Bronchial epithelial cell (primary cell): Measurements from ENCODE around the gene TOR4A. TPM values are rescaled to one million over a fixed set of nuclear protein-coding genes. Genes with fewer than 3 reads are reported as not detected.
A peak's percentile ranks its signal among the peaks of the same experiment; 100 is the strongest.

ENCODE experiments used
- DNase-seq: peaks from one replicate; pipeline ENCODE4 v3.0.0-alpha.2; 2010; ENCODE audit warnings: low read depth
- FAIRE-seq: peaks from 2 replicates; lab custom pipeline; 2011; peaks lifted over from hg19 to GRCh38; lab: Jason Lieb, UNC
- H3K27me3 ChIP-seq: 2 replicates; pipeline ENCODE4 v1.5.1; 2011; ENCODE audit warnings: low read length; ENCODE audit not compliant: control insufficient read depth, insufficient read depth
- H3K36me3 ChIP-seq: 2 replicates; pipeline ENCODE4 v1.5.1; 2011; ENCODE audit warnings: low read length; ENCODE audit not compliant: control insufficient read depth, insufficient read depth
- H3K4me3 ChIP-seq: 2 replicates; pipeline ENCODE4 v1.5.1; 2011; ENCODE audit warnings: mild to moderate bottlenecking, low read depth, low read length, control low read depth
- total RNA-seq: library from RNA; depleted of rRNA; stranded (reverse); fragments of >200 nt; gene quantifications from 2 replicates; pipeline ENCODE4 v1.2.1, GENCODE V29; 2014
- TF ChIP-seq, protein P1 (sequence below): IDR thresholded peaks from 2 replicates; pipeline ENCODE4 v1.5.1; 2011; ENCODE audit warnings: mild to moderate bottlenecking, moderate library complexity, low read length, control low read depth, inconsistent platforms; ENCODE audit not compliant: insufficient read depth, severe bottlenecking

TOR4A gene
- total RNA-seq, 1 donor from 2014 or later: 18.7 TPM

DNA sequence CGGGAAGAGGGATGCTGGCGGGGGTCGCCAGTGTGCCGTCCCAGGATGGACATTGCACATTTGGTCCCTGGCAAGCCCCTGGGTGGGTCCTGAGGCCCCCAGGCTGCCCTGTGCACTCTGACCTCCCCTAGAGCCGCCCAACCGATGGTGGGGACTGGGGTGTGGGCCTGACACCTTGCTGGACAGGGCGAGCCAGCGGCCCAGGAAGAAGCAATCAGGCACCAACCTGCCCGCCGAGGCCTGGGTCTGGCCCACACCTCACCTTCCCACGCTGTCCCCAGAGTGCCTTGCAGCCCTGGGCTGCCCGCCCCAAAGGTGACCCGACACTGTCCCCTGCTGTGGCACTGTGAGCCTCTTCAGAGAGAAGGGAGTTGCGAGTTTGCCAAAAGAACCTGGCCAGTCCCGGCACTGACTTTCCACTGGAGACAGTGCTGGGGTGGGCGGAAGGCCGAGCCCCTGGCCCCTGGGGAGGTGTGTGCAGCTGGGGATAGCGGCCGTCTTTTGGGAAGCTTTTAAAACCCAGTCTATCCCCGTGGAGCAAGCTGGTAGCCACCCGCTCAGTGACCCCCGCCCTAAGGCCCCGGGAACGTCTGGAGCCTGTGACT, 36.5 kb downstream of the TOR4A start:
- FAIRE-seq (no peak), DNase-seq (no peak)
- TF ChIP-seq, protein P1, sequence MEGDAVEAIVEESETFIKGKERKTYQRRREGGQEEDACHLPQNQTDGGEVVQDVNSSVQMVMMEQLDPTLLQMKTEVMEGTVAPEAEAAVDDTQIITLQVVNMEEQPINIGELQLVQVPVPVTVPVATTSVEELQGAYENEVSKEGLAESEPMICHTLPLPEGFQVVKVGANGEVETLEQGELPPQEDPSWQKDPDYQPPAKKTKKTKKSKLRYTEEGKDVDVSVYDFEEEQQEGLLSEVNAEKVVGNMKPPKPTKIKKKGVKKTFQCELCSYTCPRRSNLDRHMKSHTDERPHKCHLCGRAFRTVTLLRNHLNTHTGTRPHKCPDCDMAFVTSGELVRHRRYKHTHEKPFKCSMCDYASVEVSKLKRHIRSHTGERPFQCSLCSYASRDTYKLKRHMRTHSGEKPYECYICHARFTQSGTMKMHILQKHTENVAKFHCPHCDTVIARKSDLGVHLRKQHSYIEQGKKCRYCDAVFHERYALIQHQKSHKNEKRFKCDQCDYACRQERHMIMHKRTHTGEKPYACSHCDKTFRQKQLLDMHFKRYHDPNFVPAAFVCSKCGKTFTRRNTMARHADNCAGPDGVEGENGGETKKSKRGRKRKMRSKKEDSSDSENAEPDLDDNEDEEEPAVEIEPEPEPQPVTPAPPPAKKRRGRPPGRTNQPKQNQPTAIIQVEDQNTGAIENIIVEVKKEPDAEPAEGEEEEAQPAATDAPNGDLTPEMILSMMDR: no peak
- no peaks in the 10 kb centered on the region for H3K36me3 ChIP-seq
- H3K4me3 ChIP-seq: no peak overlapping the region
- no peaks in the 10 kb centered on the region for H3K27me3 ChIP-seq

DNA sequence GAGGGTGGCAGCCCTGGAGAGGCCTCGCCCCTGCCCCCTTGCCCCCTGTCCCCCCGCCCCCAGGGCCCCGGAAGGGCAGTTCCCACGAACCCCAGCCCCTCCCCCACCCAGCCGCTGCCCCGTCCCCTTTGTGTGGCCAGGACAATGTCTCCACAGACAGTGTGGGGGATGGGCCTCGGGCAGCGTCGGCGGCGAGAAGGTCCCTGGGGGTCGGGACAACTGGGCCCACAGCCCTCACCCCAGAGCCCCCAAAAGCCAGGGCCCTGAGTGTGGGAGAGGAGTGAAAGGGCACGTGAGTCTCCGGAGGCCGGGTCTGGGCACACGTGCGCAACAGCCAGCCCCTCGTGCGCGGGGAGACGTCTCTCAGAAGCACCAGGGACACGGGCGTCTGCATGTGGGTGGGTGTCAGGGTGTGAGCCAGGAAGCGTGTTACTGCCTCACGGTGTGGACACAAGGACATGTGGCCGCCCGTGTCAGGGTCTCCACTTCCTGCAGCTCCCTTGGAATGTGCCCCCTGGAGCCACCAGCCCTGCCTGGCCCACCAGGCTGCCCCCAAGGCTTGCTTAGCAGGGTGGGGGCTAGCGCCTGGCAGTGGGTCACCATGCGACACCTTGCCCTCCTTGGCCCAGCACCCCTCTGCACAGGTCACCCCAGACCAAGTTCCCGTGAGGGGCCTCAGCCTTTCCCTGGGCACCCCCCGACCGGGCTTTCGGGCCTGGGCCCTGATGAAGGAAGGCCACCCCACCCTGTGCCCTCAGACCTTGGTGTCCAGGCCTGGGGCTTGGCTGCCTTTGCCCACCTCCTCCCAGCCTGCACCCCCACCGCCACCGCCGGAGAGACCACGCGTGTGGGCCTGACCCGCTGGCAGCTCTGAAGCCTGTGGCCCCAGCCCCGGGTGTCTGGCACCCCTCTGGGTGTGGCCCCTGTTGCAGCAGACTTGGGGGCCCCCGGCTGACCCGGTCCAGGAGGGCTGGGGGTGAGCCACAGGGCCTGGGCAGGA, 37.3 kb downstream of the TOR4A start:
- FAIRE-seq (no peak), DNase-seq (no peak)
- Histone ChIP-seq H3K36me3 (no peaks in the 10 kb centered on the region), H3K4me3 (no peak overlapping the region), H3K27me3 (no peaks in the 10 kb centered on the region)
- TF ChIP-seq, protein P1: no peak

DNA sequence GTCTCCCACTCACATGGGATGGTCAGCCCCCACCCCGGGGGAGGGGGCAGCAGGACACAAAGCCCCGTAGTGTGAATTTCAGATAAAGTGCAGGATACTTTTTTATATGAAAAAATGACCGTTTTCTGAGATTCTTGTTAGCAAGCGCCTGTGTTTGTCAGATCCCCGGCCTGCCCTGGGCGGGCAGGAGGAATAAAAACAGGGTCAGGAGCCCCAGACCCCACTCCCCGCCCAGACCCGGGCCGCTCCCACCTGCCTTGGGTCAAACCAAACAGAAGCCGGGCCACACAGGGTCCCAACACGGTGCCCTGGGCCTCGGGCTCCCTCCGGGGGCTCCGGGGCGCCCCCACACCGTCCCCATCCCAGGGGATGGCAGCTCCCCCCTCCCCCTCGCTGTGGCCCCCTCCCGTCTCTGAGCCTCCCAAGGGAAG, 38.1 kb downstream of the TOR4A start:
- FAIRE-seq (no peak), DNase-seq (no peak)
- H3K36me3 ChIP-seq: no peaks in the 10 kb centered on the region
- TF ChIP-seq, protein P1: no peak
- no peaks in the 10 kb centered on the region for H3K27me3 ChIP-seq
- peak overlapping the region; percentile 6 for H3K4me3 ChIP-seq

DNA sequence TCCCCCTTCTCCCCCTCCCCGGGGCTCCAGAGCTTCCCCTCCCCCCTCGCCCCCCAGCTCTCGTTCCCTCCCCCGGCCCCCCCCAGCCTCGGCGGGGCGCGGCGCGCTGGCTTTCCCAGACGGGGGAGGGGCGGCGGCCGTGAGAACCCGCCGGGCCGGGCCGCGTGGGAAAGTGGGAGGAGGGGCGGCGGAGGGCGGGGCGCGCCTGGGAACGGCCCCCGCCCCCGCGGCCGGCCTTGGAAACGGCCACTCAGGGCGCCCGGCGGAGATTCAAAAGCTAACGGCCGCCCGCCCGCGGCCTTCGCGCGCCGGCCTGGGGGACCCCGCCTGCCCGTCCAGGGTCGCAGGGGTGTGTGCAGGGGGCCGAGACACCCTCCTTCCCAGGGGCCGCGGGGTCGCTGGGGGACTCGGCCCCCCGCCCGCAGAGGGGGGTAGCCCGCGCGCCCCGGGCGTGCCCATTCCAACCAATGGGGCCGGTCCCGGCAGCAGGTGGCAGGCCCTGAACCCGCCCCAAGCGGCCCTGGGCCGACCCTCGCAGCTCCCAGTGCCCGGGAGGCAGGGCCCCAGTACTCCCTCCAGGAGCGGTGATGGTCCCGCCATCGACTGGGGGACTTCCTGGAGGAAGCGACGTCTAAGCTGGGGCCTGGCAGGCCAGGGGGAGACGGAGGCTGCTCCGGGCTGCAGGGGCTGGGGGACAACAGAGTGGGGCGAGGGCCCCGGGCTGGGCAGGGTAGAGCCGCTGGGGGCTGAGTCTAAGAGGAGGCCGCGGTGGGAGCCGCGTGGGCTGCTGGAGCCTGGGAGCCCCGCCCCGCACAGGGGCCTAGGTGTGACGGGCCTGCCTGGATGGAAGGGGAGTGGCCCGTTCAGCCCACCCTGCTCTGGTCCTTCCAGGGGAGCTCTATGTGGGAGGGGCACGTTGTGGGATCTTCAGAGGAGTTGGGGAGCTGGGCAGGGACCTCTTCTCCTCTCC, 38.8 kb downstream of the TOR4A start:
- Histone ChIP-seq H3K27me3 (no peaks in the 10 kb centered on the region), H3K36me3 (no peaks in the 10 kb centered on the region), H3K4me3 (peak overlapping the region; percentile 27)
- no peak for DNase-seq
- TF ChIP-seq, protein P1: no peak
- FAIRE-seq: no peak

DNA sequence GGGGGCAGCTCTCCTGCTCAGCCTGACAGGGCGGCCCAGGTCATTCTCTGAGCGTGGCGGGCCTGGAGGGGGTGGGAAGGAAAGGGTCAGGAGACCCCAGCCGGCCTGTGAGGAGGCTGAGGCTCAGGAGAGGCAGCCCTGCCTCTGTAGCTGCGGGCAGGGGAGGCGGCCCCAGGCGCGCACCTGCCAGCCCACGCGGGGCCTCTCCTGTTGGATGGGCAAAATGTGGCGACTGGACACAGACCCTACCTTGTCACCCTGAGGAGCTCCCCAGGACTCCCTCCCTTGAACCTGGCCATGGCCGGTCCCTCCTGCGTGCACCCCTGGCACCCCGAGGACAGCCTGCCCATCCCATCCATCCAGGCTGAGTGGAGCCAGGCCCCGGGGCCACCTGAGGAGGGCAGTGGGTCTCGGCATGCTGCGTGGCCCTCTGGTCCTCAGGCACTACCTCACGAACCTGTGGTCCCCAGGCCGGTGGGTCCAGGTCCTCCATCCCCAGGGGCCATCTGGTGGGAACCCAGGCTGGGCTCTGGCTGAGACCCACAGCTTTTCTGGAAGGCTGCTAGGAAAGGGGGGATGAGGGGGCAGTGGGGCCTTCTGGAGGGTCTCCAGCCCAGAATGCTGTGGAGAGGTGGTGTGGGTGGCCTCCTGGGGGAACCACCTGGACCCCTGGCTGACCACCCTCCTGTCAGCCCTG, 39.6 kb downstream of the TOR4A start:
- FAIRE-seq (no peak), DNase-seq (no peak)
- Histone ChIP-seq H3K27me3 (no peaks in the 10 kb centered on the region), H3K4me3 (no peak overlapping the region), H3K36me3 (no peaks in the 10 kb centered on the region)
- TF ChIP-seq, protein P1: no peak
